Measurements from ENCODE around the gene EML5. TPM values are rescaled to one million over a fixed set of nuclear protein-coding genes. Genes with fewer than 3 reads are reported as not detected.

EML5 gene
- total RNA-seq, 1 experiment from 2014 or later: 0.32 TPM

DNA sequence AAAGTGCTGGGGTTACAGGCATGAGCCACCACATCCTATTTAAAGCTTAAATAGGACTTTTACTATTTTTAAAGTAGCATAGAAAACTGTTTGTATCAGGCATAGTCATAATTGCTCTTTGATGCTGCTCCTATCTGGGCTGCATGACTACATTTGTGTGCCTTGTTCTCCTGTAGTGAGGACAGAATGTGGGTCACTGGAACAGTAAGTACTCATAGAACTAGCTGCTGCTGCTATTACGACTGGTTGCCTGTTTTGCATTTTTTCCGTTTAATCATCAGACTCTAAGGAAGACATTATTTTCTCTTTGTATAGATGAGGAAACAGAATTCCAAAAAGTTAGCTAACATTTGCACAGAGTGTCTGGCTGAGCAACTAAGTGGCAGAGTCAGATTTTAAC lies 187.2 kb downstream of the EML5 start:
- Histone ChIP-seq H3K27ac (ENCODE audit: low read depth, low read length, poor library complexity, severe bottlenecking) (no peak overlapping the region), H3K4me3 (ENCODE audit: low read depth, low read length, poor library complexity, severe bottlenecking) (no peak overlapping the region), H3K4me1 (ENCODE audit: insufficient read depth, low read length, poor library complexity, severe bottlenecking) (no peaks in the 10 kb centered on the region), H3K36me3 (ENCODE audit: insufficient read depth, low read length, poor library complexity, severe bottlenecking) (peaks cover 84% of the 10 kb centered on the region), H3K27me3 (replicated peaks; ENCODE audit: insufficient read depth, low read depth, low read length, poor library complexity) (no peaks in the 10 kb centered on the region), H3K9me3 (ENCODE audit: low read depth, low read length, poor library complexity, severe bottlenecking) (no peaks in the 10 kb centered on the region)
- TF ChIP-seq EZH2 (IDR thresholded peaks at IDR 0.05; ENCODE audit: borderline replicate concordance, low read depth, low read length, poor library complexity, severe bottlenecking): no peak
- TF ChIP-seq, protein P1, sequence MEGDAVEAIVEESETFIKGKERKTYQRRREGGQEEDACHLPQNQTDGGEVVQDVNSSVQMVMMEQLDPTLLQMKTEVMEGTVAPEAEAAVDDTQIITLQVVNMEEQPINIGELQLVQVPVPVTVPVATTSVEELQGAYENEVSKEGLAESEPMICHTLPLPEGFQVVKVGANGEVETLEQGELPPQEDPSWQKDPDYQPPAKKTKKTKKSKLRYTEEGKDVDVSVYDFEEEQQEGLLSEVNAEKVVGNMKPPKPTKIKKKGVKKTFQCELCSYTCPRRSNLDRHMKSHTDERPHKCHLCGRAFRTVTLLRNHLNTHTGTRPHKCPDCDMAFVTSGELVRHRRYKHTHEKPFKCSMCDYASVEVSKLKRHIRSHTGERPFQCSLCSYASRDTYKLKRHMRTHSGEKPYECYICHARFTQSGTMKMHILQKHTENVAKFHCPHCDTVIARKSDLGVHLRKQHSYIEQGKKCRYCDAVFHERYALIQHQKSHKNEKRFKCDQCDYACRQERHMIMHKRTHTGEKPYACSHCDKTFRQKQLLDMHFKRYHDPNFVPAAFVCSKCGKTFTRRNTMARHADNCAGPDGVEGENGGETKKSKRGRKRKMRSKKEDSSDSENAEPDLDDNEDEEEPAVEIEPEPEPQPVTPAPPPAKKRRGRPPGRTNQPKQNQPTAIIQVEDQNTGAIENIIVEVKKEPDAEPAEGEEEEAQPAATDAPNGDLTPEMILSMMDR (conservative IDR thresholded peaks at IDR 0.05; ENCODE audit: low read depth, low read length): no peak
- no TSS peak for BruUV-seq (replicated peaks)
- ChIA-PET POLR2A (ENCODE audit: low non-redundant PET) (no interaction called here), CTCF (no interaction called here)
- no peak for DNase-seq (ENCODE audit: low spot score)
- intact Hi-C loops (cut with micrococcal nuclease; ENCODE audit: unreplicated experiment): no loop called here

DNA sequence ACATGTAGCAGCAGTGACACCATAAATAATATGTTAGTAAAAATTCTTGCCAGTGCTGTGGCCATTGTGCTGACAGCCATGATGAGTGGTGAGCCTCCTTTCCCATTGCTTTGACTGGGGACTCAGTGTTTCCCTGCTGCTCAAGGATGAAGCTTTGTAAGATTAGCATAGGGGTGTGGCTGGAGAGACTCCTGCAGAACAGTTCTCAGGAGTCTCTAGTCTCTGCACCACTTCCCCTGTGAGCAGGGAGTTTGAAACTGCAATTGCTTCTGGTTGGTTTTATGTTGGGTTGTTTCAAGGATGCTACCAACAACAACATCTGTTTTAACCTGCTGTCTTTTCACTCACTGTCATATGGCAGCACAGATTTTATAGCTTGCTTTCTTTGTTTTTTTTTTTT lies 188.5 kb downstream of the EML5 start:
- CTCF ChIA-PET: no interaction called here
- intact Hi-C loops (cut with micrococcal nuclease; ENCODE audit: unreplicated experiment): no loop called here
- H3K4me3 ChIP-seq (ENCODE audit: low read depth, low read length, poor library complexity, severe bottlenecking): no peak overlapping the region
- H3K36me3 ChIP-seq (ENCODE audit: insufficient read depth, low read length, poor library complexity, severe bottlenecking): peaks cover 84% of the 10 kb centered on the region
- BruUV-seq (replicated peaks): no TSS peak
- no peak overlapping the region for H3K27ac ChIP-seq (ENCODE audit: low read depth, low read length, poor library complexity, severe bottlenecking)
- no peak for DNase-seq (ENCODE audit: low spot score)
- no peaks in the 10 kb centered on the region for H3K4me1 ChIP-seq (ENCODE audit: insufficient read depth, low read length, poor library complexity, severe bottlenecking)
- TF ChIP-seq, protein P1 (conservative IDR thresholded peaks at IDR 0.05; ENCODE audit: low read depth, low read length): no peak
- no peak for TF ChIP-seq EZH2 (IDR thresholded peaks at IDR 0.05; ENCODE audit: borderline replicate concordance, low read depth, low read length, poor library complexity, severe bottlenecking)
- H3K9me3 ChIP-seq (ENCODE audit: low read depth, low read length, poor library complexity, severe bottlenecking): no peaks in the 10 kb centered on the region
- no peaks in the 10 kb centered on the region for H3K27me3 ChIP-seq (replicated peaks; ENCODE audit: insufficient read depth, low read depth, low read length, poor library complexity)
- POLR2A ChIA-PET (ENCODE audit: low non-redundant PET): no interaction called here

DNA sequence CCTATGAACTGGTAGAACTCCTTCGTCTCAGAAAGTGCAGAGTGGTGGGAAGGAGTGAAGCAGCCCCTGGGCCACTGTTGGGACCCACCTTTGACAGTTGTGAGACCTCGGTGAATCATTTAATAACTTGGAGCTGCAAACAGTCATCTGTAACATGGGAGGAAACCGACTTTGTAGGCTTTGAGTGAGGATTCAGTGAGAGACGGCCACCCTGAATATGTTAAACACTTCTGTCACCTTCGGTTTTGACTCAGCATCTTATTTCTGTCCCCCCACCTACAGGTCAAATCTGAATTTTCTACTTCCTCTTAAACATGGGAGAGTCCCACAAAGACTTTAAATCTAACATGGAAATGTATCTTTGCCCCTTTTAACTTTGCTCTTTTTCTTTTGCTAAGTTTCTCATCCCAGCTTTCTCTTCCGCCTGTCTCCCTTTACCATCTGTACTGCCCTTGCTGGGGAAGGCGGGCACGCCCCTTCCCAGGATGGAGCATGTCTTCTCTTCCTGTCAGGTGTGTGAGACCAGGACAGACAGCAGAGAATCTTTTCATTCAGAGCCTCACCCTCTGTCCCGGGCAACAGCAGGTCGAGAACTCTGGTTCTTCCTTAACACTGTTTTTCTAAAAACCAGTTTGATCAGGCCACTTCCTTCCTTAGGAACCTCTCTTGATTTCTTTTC lies 192.9 kb downstream of the EML5 start:
- no peak for DNase-seq (ENCODE audit: low spot score)
- Histone ChIP-seq H3K4me3 (ENCODE audit: low read depth, low read length, poor library complexity, severe bottlenecking) (no peak overlapping the region), H3K9me3 (ENCODE audit: low read depth, low read length, poor library complexity, severe bottlenecking) (no peaks in the 10 kb centered on the region), H3K27ac (ENCODE audit: low read depth, low read length, poor library complexity, severe bottlenecking) (no peak overlapping the region), H3K27me3 (replicated peaks; ENCODE audit: insufficient read depth, low read depth, low read length, poor library complexity) (no peaks in the 10 kb centered on the region), H3K36me3 (ENCODE audit: insufficient read depth, low read length, poor library complexity, severe bottlenecking) (peaks cover 86% of the 10 kb centered on the region), H3K4me1 (ENCODE audit: insufficient read depth, low read length, poor library complexity, severe bottlenecking) (no peaks in the 10 kb centered on the region)
- intact Hi-C loops (cut with micrococcal nuclease; ENCODE audit: unreplicated experiment): no loop called here
- ChIA-PET POLR2A (ENCODE audit: low non-redundant PET) (no interaction called here), CTCF (no interaction called here)
- no TSS peak for BruUV-seq (replicated peaks)
- TF ChIP-seq EZH2 (IDR thresholded peaks at IDR 0.05; ENCODE audit: borderline replicate concordance, low read depth, low read length, poor library complexity, severe bottlenecking): no peak
- TF ChIP-seq, protein P1 (conservative IDR thresholded peaks at IDR 0.05; ENCODE audit: low read depth, low read length): no peak
